ENCODE measurements around the gene GOLGB1.

DNA sequence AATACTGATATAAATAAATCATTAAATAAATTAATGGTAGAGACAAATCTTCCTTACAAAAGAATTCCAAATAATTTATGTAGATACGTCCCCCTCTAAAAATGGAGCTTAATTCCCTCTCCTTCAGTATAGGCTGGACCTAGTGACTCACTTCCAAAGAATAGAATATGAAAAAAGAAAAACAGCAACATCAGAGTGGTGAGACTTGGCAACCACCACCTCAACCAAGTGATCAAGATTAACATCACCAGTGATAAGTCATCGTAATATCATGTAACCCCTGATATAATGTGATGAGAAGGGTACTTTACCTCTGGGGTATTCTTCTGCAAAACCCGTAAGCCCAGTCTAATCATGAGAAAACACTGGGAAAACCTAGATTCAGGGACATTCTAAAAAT lies 13.4 kb downstream of the GOLGB1 start:
- TF ChIP-seq POLR2AphosphoS5 (IDR thresholded peaks at IDR 0.05; ENCODE audit: low read depth, low read length) (no peak), TAF1 (IDR thresholded peaks at IDR 0.05; ENCODE audit: low read depth, low read length) (no peak), POLR2A (IDR thresholded peaks at IDR 0.05; ENCODE audit: low read depth, low read length) (no peak), POU2F2 (IDR thresholded peaks at IDR 0.05; ENCODE audit: low read depth, low read length) (no peak), SPI1 (IDR thresholded peaks at IDR 0.05; ENCODE audit: low read depth, low read length) (no peak)
